CD14-positive monocyte (primary cell): ENCODE measurements around the gene CDC37L1. TPM values are rescaled to one million over a fixed set of nuclear protein-coding genes. Genes with fewer than 3 reads are reported as not detected.

Source experiments
- DNase-seq, 3 donors: peaks; one replicate each; pipeline ENCODE4 v3.0.0-alpha.2; 2011 to 2022
- H2AFZ ChIP-seq: 2 replicates; pipeline ENCODE4 v1.6.0; 2012; ENCODE audit warnings: mild to moderate bottlenecking, low read depth, low read length, inconsistent platforms; ENCODE audit not compliant: insufficient read depth, poor library complexity, severe bottlenecking
- H3K27ac ChIP-seq, 2 donors: 1 replicate in 1 of 2; 2 replicates in 1 of 2; pipeline ENCODE4 v1.5.1; 2012 to 2013; ENCODE audit warnings: low read length in 2 of 2, control low read depth in 1 of 2, inconsistent platforms in 1 of 2, low read depth in 1 of 2, mild to moderate bottlenecking in 1 of 2
- H3K27me3 ChIP-seq, 2 donors: one replicate each; pipeline versions ENCODE4 v1.6.0 to v1.6.1; 2011 to 2013; ENCODE audit warnings: low read length in 2 of 2; ENCODE audit not compliant: control insufficient read depth in 2 of 2, insufficient read depth in 2 of 2
- H3K36me3 ChIP-seq, 2 donors: replicated peaks in 1 of 2; 1 replicate in 1 of 2; 2 replicates in 1 of 2; pipeline versions ENCODE4 v1.5.1 to v1.6.1; 2012 to 2013; ENCODE audit warnings: low read length in 2 of 2, control low read depth in 1 of 2, inconsistent platforms in 1 of 2, mild to moderate bottlenecking in 1 of 2; ENCODE audit not compliant: insufficient read depth in 2 of 2, control insufficient read depth in 1 of 2
- H3K4me1 ChIP-seq, 2 donors: 1 replicate in 1 of 2; 2 replicates in 1 of 2; pipeline versions ENCODE4 v1.5.1 to v1.6.1; 2012 to 2013; ENCODE audit warnings: low read length in 2 of 2, control low read depth in 1 of 2, inconsistent platforms in 1 of 2, mild to moderate bottlenecking in 1 of 2, moderate library complexity in 1 of 2; ENCODE audit not compliant: insufficient read depth in 2 of 2, control insufficient read depth in 1 of 2
- H3K4me2 ChIP-seq: replicated peaks from 2 replicates; pipeline ENCODE3; 2012; ENCODE audit warnings: low read length, moderate library complexity, mild to moderate bottlenecking; ENCODE audit not compliant: poor library complexity, severe bottlenecking; ENCODE audit errors: extremely low read depth
- H3K4me3 ChIP-seq, 3 experiments: fragments of 200-600 bp in 1 of 3; sonication (generic) in 1 of 3; replicated peaks in 1 of 3; 1 replicate in 2 of 3; 2 replicates in 1 of 3; pipeline ENCODE4 v1.5.1; 2011 to 2013; ENCODE audit warnings: low read length in 3 of 3, mild to moderate bottlenecking in 3 of 3, control low read depth in 2 of 3, low read depth in 2 of 3, inconsistent platforms in 1 of 3, moderate library complexity in 1 of 3
- H3K79me2 ChIP-seq: 2 replicates; pipeline ENCODE4 v1.6.0; 2012; ENCODE audit warnings: mild to moderate bottlenecking, control low read depth, inconsistent platforms, low read length, moderate library complexity; ENCODE audit not compliant: insufficient read depth
- H3K9ac ChIP-seq: 2 replicates; pipeline ENCODE4 v1.6.0; 2017; ENCODE audit warnings: low read length, mild to moderate bottlenecking; ENCODE audit not compliant: insufficient read depth, poor library complexity, severe bottlenecking
- H3K9me3 ChIP-seq, 2 donors: replicated peaks in 1 of 2; 1 replicate in 1 of 2; 2 replicates in 1 of 2; pipeline versions ENCODE4 v1.5.1 to v1.6.1; 2012 to 2013; ENCODE audit warnings: low read length in 2 of 2, control low read depth in 1 of 2; ENCODE audit not compliant: control insufficient read depth in 1 of 2, insufficient read depth in 1 of 2
- H4K20me1 ChIP-seq: 2 replicates; pipeline ENCODE4 v1.6.0; 2012; ENCODE audit warnings: mild to moderate bottlenecking, low read length, control low read depth, moderate library complexity; ENCODE audit not compliant: insufficient read depth
- H3K27ac Mint-ChIP-seq, 7 donors: one replicate each; pipeline ENCODE4 v1.8.0; 2020; ENCODE audit warnings: mild to moderate bottlenecking in 7 of 7, mixed read lengths in 7 of 7, moderate library complexity in 6 of 7, inconsistent platforms in 2 of 7
- H3K27me3 Mint-ChIP-seq, 3 donors: one replicate each; pipeline ENCODE4 v1.8.0; 2021 to 2022; ENCODE audit warnings: low read depth in 3 of 3, mild to moderate bottlenecking in 3 of 3, mixed read lengths in 3 of 3, moderate library complexity in 3 of 3, inconsistent platforms in 1 of 3
- H3K36me3 Mint-ChIP-seq, 2 donors: one replicate each; pipeline ENCODE4 v1.8.0; 2020; ENCODE audit warnings: mixed read lengths in 2 of 2, inconsistent platforms in 1 of 2, mild to moderate bottlenecking in 1 of 2
- H3K4me1 Mint-ChIP-seq: one replicate; pipeline ENCODE4 v1.8.0; 2020; ENCODE audit warnings: mild to moderate bottlenecking, mixed read lengths
- H3K4me3 Mint-ChIP-seq, 2 donors: one replicate each; pipeline ENCODE4 v1.8.0; 2020; ENCODE audit warnings: mild to moderate bottlenecking in 2 of 2, mixed read lengths in 2 of 2, moderate library complexity in 1 of 2
- H3K9me3 Mint-ChIP-seq, 7 donors: one replicate each; pipeline ENCODE4 v1.8.0; 2020 to 2022; ENCODE audit warnings: mixed read lengths in 7 of 7, mild to moderate bottlenecking in 6 of 7, moderate library complexity in 6 of 7, inconsistent platforms in 2 of 7
- WGBS: methylation state at CpG from one replicate; pipeline ENCODE4 v1.1.5; 2013; ENCODE audit warnings: missing lambda C conversion rate; ENCODE audit not compliant: insufficient coverage; 5-methylcytosine and 5-hydroxymethylcytosine counted together
- intact Hi-C, 2 donors: fragments of 100-400 bp; cut with micrococcal nuclease; formaldehyde crosslinking; loops; one replicate each; pipeline versions ENCODE4 v1.15.0 to v1.15.1; 2023
- polyA plus RNA-seq, 3 donors: library from polyadenylated mRNA; depleted of rRNA in 1 of 3; unstranded in 2 of 3; stranded (reverse) in 1 of 3; fragments of 300-500 nt in 2 of 3; fragments of >200 nt in 1 of 3; fragmentation: Illumina TruSeq in 2 of 3; gene quantifications; 1 replicate in 2 of 3; 2 replicates in 1 of 3; pipeline ENCODE4 v1.2.3, GENCODE V29; 2012 to 2021
- TF ChIP-seq, protein P1 (sequence below): fragments of 200-600 bp; IDR thresholded peaks from one replicate; pipeline ENCODE4 v1.8.0; 2022; ENCODE audit warnings: antibody characterized with exemption, mild to moderate bottlenecking

Gene CDC37L1
- polyA plus RNA-seq, 3 donors = 2.8 to 4.4 (median 2.8) TPM

DNA sequence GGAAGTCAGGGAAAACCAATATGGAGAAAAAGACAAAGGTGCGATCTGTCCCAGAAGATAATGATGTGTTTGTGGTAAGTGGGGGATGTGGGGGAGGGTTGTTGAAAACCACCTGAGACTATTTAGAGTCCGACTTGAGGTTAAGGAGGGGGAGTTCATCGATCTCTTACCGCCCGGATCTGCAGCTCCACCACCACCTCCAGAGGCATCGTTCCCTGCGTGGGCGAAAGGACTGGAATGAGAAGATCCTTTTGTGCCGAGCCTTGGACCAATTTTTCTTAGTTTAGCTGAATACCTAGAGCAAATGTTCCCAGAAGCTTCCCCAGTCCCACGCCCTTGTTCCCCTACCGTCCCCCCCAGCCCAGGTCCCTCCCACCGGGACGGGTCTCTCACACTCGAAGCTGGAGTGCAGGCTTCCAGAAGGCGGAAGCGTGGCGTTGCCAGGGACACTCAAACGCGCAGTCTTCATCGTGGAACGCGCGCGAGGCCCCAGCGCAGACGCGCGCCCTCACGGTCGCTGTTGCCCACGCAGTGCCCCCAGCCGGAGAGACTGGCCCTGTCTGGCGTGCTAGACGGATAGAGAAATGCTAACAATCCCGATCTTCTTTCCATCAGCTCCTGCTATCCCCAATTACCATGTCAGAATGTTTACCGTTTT, 13.2 kb upstream of the CDC37L1 start, which contains the start of gene SPATA6L:
Gene SPATA6L, minus strand, starts transcription at position 439 of the 658 bp plus-strand sequence. Its CDS starts 230 bp downstream, at position 209.
- H3K27ac ChIP-seq = no peak within 1 kb of the TSS
- peaks cover 51% of the 10 kb centered on the region for H3K4me1 Mint-ChIP-seq
- peaks cover 33 to 43% of the 10 kb centered on the region in 2 donors for H3K4me1 ChIP-seq
- peak within 1 kb of the TSS; percentile 79 for H2AFZ ChIP-seq
- WGBS = 4% methylated on average over 21 of the region's 36 CpGs
- no peaks in the 10 kb centered on the region for H4K20me1 ChIP-seq
- DNase-seq = peak in 2 of 3 donors; percentile 51 to 52
- H3K4me3 Mint-ChIP-seq = peak within 1 kb of the TSS; percentile 87 to 91
- intact Hi-C loops = no loop called here
- H3K4me2 ChIP-seq = peak within 1 kb of the TSS; percentile 79
- H3K36me3 ChIP-seq = no peaks in the 10 kb centered on the region
- no peaks in the 10 kb centered on the region for H3K9me3 ChIP-seq
- peak within 1 kb of the TSS; percentile 38 for H3K9ac ChIP-seq
- TF ChIP-seq, protein P1, sequence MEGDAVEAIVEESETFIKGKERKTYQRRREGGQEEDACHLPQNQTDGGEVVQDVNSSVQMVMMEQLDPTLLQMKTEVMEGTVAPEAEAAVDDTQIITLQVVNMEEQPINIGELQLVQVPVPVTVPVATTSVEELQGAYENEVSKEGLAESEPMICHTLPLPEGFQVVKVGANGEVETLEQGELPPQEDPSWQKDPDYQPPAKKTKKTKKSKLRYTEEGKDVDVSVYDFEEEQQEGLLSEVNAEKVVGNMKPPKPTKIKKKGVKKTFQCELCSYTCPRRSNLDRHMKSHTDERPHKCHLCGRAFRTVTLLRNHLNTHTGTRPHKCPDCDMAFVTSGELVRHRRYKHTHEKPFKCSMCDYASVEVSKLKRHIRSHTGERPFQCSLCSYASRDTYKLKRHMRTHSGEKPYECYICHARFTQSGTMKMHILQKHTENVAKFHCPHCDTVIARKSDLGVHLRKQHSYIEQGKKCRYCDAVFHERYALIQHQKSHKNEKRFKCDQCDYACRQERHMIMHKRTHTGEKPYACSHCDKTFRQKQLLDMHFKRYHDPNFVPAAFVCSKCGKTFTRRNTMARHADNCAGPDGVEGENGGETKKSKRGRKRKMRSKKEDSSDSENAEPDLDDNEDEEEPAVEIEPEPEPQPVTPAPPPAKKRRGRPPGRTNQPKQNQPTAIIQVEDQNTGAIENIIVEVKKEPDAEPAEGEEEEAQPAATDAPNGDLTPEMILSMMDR = no peak
- peak within 1 kb of the TSS; percentile 31 to 77 (median 47) for H3K4me3 ChIP-seq
- peak within 1 kb of the TSS in 1 of 7 donors; percentile 39 for H3K27ac Mint-ChIP-seq
- no peaks in the 10 kb centered on the region for H3K36me3 Mint-ChIP-seq
- no peaks in the 10 kb centered on the region for H3K9me3 Mint-ChIP-seq
- H3K79me2 ChIP-seq = peaks cover 11% of the 10 kb centered on the region
- H3K27me3 Mint-ChIP-seq = peaks cover 31 to 40% (median 32%) of the 10 kb centered on the region in 3 donors
- peaks cover 14% of the 10 kb centered on the region in 2 donors for H3K27me3 ChIP-seq

GRCh38 chr9:4667681-4668080, 11.7 kb upstream of the CDC37L1 start:
- H3K36me3 Mint-ChIP-seq = no peaks in the 10 kb centered on the region
- Histone ChIP-seq H3K4me1 (peaks cover 25 to 34% of the 10 kb centered on the region in 2 donors), H3K4me2 (no peak overlapping the region), H3K36me3 (no peaks in the 10 kb centered on the region), H4K20me1 (no peaks in the 10 kb centered on the region), H3K79me2 (peaks cover 8% of the 10 kb centered on the region), H3K9ac (no peak overlapping the region), H3K4me3 (no peak overlapping the region), H2AFZ (no peak overlapping the region), H3K27me3 (peaks cover 14% of the 10 kb centered on the region in 2 donors), H3K9me3 (no peaks in the 10 kb centered on the region), H3K27ac (no peak overlapping the region)
- WGBS = no CpG with 5 or more reads among the region's 1 CpG
- no peak overlapping the region for H3K27ac Mint-ChIP-seq
- TF ChIP-seq, protein P1 = no peak
- no peak for DNase-seq
- peaks cover 25 to 35% (median 28%) of the 10 kb centered on the region in 3 donors for H3K27me3 Mint-ChIP-seq
- peak overlapping the region in 1 of 2 donors; percentile 24 for H3K4me3 Mint-ChIP-seq
- intact Hi-C loops = no loop called here
- no peaks in the 10 kb centered on the region for H3K9me3 Mint-ChIP-seq
- H3K4me1 Mint-ChIP-seq = peaks cover 43% of the 10 kb centered on the region
